Panc1 (cell line): ENCODE measurements around the gene SCLT1. TPM values are rescaled to one million over a fixed set of nuclear protein-coding genes. Genes with fewer than 3 reads are reported as not detected.

Experiments used
- ATAC-seq: fragments of 200-7000 bp; cut with Tn5 transposase; 2 replicates; pipeline ENCODE4 v1.9.1; 2020; ENCODE audit warnings: mild to moderate bottlenecking, moderate library complexity
- BruUV-seq: library from RNA; stranded (reverse); fragments of 400-500 nt; replicated peaks from 2 replicates; lab custom pipeline; 2021; lab: Mats Ljungman, UMichigan
- CTCF ChIA-PET: fragments of 300-600 bp; sonication (Branson Sonifier 250); formaldehyde crosslinking; loops from one replicate; lab custom pipeline; 2022; ENCODE audit warnings: antibody characterized with exemption; lab: Charles Lee
- POLR2A ChIA-PET: fragments of 300-600 bp; sonication (Branson Sonifier 250); formaldehyde crosslinking; loops from one replicate; lab custom pipeline; 2022; ENCODE audit warnings: antibody characterized with exemption; lab: Charles Lee
- DNase-seq: peaks from one replicate; pipeline ENCODE4 v3.0.0-alpha.2; 2010; ENCODE audit warnings: low read depth, low spot score
- H3K27ac ChIP-seq: 2 replicates; pipeline ENCODE4 v1.5.1; 2011; ENCODE audit warnings: mild to moderate bottlenecking, low read length, inconsistent platforms
- H3K27me3 ChIP-seq: fragments of 200-500 bp; sonication (Bioruptor generic); 2 replicates; pipeline ENCODE4 v1.6.0; 2014; ENCODE audit warnings: low read length, inconsistent platforms; ENCODE audit not compliant: control insufficient read depth, insufficient read depth
- H3K36me3 ChIP-seq: fragments of 200-500 bp; sonication (Bioruptor generic); 2 replicates; pipeline ENCODE4 v1.5.1; 2014; ENCODE audit warnings: inconsistent platforms, mild to moderate bottlenecking, low read length, moderate library complexity; ENCODE audit not compliant: control insufficient read depth, insufficient read depth
- H3K4me1 ChIP-seq: 2 replicates; pipeline ENCODE4 v1.5.1; 2011; ENCODE audit warnings: inconsistent platforms, mild to moderate bottlenecking, low read length, moderate library complexity; ENCODE audit not compliant: control insufficient read depth, insufficient read depth
- H3K4me3 ChIP-seq, 2 experiments: 2 replicates each; pipeline ENCODE4 v1.5.1; 2011 to 2012; ENCODE audit warnings: low read depth in 2 of 2, low read length in 2 of 2, mild to moderate bottlenecking in 2 of 2, inconsistent platforms in 1 of 2, moderate library complexity in 1 of 2
- H3K9me3 ChIP-seq: fragments of 200-500 bp; sonication (Bioruptor generic); 2 replicates; pipeline ENCODE4 v1.5.1; 2014; ENCODE audit warnings: low read depth, mild to moderate bottlenecking, inconsistent platforms, low read length, moderate library complexity; ENCODE audit not compliant: control insufficient read depth, insufficient read depth
- CTCF ChIP-seq: fragments of 450-650 bp; IDR thresholded peaks from 2 replicates; pipeline ENCODE4 v1.5.1; 2017; ENCODE audit warnings: mild to moderate bottlenecking
- POLR2AphosphoS5 ChIP-seq: IDR thresholded peaks from 2 replicates; pipeline ENCODE4 v1.6.1; 2012; ENCODE audit warnings: mild to moderate bottlenecking, low read depth, low read length, moderate library complexity
- REST ChIP-seq, 2 experiments: IDR thresholded peaks; 2 replicates each; pipeline ENCODE4 v1.6.1; 2011 to 2012; ENCODE audit warnings: low read depth in 2 of 2, control low read depth in 1 of 2, low read length in 1 of 2, mild to moderate bottlenecking in 1 of 2, moderate library complexity in 1 of 2; ENCODE audit not compliant: insufficient read depth in 1 of 2
- SIN3A ChIP-seq: IDR thresholded peaks from 2 replicates; pipeline ENCODE4 v1.6.1; 2012; ENCODE audit warnings: low read depth, mild to moderate bottlenecking, low read length, moderate library complexity, borderline replicate concordance; ENCODE audit not compliant: insufficient read depth
- TCF7L2 ChIP-seq: IDR thresholded peaks from 2 replicates; pipeline ENCODE4 v1.6.1; 2011; ENCODE audit warnings: mild to moderate bottlenecking, low read depth, low read length, inconsistent platforms
- in situ Hi-C: cut with HindIII; loops from 2 replicates; pipeline ENCODE4 v1.10.0; 2016; ENCODE audit warnings: low sequenced_read_pairs, low pct_unique_long_range_greater_than_20kb
- intact Hi-C: fragments of 100-400 bp; cut with micrococcal nuclease; formaldehyde crosslinking; loops from one replicate; pipeline ENCODE4 v1.10.0; 2022; ENCODE audit not compliant: unreplicated experiment
- total RNA-seq: library from RNA; stranded (reverse); gene quantifications from one replicate; pipeline ENCODE4 v1.2.1, GENCODE V29; 2021; ENCODE audit not compliant: unreplicated experiment

Gene SCLT1
- total RNA-seq, 1 experiment from 2014 or later: 9.7 TPM

GRCh38 chr4:128951316-128951715, 142.0 kb downstream of the SCLT1 start:
- in situ Hi-C loops (no loop called here), intact Hi-C loops (no loop called here)
- ATAC-seq (no peak), DNase-seq (no peak)
- no TSS peak for BruUV-seq
- Histone ChIP-seq H3K27ac (no peak overlapping the region), H3K9me3 (no peaks in the 10 kb centered on the region), H3K36me3 (no peaks in the 10 kb centered on the region), H3K27me3 (no peaks in the 10 kb centered on the region), H3K4me3 (no peak overlapping the region), H3K4me1 (no peaks in the 10 kb centered on the region)
- CTCF ChIA-PET: no interaction called here
- POLR2A ChIA-PET: no interaction called here
- TF ChIP-seq REST (IDR thresholded peaks at IDR 0.05; ENCODE audit: insufficient read depth in 1 of 2, low read depth in 2 of 2, low read length in 1 of 2) (no peak), CTCF (no peak), SIN3A (no peak), POLR2AphosphoS5 (no peak), TCF7L2 (no peak)

GRCh38 chr4:128950796-128951195, 142.5 kb downstream of the SCLT1 start:
- ChIA-PET CTCF (no interaction called here), POLR2A (no interaction called here)
- Histone ChIP-seq H3K27ac (no peak overlapping the region), H3K27me3 (no peaks in the 10 kb centered on the region), H3K9me3 (no peaks in the 10 kb centered on the region), H3K36me3 (no peaks in the 10 kb centered on the region), H3K4me1 (no peaks in the 10 kb centered on the region), H3K4me3 (no peak overlapping the region)
- TF ChIP-seq TCF7L2 (no peak), SIN3A (no peak), POLR2AphosphoS5 (no peak), REST (IDR thresholded peaks at IDR 0.05; ENCODE audit: insufficient read depth in 1 of 2, low read depth in 2 of 2, low read length in 1 of 2) (no peak), CTCF (no peak)
- intact Hi-C loops: no loop called here
- DNase-seq: no peak
- no TSS peak for BruUV-seq
- in situ Hi-C loops: no loop called here
- ATAC-seq: no peak
